T follicular helper cell (primary cell): ENCODE data around the gene NRARP.
"Not testable (repeated sequence)": the region's sequence is repeated elsewhere in the genome, so short reads cannot be mapped to it uniquely, and the experiment has no call there.

Experiments
- DNase-seq: peaks from one replicate; pipeline ENCODE4 v3.0.0-alpha.2; 2020; ENCODE audit warnings: low read depth

Gene NRARP

DNA sequence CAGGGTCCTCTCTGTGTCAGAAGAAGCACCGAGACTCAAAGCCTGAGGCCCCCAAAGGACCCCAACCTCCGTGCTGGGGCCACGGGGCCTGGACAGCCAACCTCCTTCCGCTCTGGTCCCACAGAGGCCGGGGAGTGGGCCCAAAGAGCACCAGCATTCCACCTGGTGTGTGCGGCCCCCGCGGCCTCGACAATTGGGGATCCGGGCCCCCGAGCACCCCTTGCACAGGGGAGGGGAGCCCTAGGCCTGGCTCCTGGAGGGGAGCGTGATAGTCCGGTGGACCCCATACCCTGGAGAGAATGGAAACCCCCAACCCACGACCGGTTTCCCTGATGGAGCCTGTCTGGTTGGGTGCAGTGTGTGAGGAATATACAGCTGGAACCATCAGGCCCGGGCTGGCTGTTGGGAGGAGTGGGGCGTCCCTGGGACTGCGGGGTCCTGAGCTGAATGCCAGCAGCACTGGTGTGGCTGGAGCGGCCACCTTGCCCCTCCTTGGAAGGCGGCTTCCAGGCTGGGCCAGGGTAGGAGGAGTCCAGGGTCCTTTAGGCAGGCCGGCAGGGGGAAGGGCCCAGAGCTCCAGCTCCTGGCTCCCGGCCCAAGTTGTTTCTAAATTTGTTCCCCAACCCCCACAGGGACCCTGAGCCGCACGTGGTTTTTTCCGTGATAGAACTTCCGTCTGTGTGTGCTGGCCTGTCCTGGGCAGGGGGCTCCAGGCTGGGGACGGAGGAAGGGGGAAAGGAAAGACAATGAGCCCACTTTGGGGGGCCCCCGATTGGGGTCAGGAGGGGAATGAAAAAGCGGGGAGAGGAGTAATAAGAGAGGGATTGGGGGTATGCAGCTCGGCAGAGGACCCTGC lies 25.4 kb downstream of the NRARP start:
- no peak for DNase-seq

DNA sequence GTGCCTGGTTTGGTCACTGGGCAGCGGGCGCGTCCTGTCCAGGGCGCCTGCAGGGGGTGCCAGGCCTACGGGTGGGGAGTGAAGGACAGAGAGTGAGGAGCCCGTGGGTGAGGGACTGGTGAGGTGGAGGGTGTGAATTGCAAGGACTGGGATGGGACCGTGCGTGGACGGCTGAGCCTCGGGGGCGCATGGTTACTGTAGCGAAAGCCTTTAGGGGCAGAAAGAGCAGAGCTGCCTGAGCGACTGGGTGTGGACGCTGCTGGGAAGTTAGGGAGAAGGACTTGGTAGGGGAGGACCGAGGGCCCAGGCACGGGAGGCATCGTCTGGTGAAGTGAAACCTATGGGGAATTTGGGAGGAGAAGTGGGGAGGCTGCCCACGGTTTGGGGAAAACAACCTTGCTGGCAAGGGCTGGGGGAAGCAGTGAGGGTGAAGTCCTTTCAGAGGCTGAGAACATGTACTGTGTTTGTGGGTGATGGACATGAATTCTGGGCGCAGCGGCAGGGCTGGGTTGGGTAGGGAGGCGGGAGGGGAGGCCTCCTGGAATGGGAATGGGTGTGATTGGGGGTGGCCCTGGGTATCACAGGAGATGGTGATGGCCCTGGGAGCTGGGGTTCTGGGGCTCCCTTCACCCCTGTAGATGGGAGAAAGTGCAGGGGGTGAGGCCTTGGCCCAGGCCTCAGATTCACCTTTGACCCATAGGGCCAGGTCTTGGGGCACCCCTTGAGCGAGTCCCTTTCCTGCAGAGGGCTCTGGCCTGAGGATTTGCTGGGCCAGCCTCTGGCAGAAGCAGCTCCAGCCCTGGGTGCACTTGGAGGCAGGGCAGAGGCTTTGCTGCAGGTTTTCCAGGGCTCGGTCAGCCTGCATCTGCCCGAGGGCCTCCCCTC lies 26.2 kb downstream of the NRARP start:
- DNase-seq: no peak

DNA sequence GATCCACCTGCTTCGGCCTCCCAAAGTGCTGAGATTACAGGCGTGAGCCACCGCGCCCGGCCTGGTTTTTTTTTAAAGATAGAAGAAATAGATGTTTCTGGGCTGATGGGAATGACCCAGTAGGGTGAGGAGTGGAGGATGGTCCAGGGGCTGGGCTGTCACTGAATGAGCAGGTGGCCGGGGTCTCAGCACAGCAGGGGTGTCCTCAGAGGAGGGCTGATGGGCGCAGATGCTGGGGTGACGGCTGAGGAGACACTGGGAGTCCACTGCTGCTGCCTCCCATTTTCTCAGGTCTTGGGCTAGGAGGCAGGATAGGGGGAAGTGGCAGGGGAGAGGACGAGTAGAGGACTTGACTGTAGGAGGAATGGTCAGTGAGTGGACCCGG lies 26.9 kb downstream of the NRARP start:
- no peak for DNase-seq

DNA sequence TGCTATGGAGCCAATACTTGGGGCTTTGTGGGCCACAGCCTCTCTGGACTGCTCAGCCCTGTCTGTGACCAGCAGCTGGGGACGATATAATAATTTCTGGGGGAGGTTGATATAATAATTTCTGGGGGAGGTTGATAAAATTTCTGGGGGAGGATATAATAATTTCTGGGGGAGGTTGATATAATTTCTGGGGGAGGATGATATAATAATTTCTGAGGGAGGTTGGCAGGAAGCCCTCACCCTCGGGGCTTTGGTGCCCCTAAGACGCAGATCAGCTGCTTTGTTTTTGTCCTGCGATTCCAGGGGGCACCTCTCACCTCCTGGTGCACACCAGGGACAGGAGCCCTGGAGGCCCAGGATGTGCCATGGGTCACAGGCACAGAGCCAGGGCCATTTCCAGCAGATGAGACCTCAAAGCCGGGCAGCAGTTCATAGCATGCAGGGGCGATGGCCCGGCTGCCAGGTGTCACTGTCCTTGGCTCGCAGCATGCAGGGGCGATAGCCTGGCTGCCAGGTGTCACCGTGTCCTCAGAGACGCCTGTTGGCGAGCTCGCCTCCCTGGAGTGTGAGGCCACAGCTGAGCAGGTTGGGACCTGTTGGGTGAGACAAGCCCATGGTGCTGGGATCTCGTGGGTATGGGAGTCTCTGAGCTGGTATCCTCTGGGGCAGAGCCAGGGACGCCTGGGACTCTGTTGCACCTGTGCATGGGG lies 28.3 kb downstream of the NRARP start:
- DNase-seq: no peak

DNA sequence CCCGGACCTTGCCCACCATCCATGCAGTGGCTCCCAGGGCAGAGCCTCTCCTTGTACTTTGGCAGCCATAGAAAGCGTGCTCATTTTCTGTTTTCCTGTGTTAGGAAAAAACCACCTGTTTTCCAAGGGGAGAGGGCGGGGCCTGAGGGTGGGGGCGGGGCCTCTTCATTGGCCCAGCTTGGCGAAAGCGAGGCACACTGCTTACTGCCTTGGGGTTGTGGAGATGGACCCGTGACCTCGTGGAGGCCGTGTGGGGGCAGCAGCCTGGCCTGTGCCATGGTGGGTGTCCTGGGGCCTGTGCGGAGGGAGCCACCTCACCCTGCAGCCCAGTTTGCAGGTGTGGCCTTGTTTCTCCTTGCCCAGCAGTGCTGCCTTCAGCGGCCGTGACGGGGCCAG lies 29.0 kb downstream of the NRARP start:
- no peak for DNase-seq

DNA sequence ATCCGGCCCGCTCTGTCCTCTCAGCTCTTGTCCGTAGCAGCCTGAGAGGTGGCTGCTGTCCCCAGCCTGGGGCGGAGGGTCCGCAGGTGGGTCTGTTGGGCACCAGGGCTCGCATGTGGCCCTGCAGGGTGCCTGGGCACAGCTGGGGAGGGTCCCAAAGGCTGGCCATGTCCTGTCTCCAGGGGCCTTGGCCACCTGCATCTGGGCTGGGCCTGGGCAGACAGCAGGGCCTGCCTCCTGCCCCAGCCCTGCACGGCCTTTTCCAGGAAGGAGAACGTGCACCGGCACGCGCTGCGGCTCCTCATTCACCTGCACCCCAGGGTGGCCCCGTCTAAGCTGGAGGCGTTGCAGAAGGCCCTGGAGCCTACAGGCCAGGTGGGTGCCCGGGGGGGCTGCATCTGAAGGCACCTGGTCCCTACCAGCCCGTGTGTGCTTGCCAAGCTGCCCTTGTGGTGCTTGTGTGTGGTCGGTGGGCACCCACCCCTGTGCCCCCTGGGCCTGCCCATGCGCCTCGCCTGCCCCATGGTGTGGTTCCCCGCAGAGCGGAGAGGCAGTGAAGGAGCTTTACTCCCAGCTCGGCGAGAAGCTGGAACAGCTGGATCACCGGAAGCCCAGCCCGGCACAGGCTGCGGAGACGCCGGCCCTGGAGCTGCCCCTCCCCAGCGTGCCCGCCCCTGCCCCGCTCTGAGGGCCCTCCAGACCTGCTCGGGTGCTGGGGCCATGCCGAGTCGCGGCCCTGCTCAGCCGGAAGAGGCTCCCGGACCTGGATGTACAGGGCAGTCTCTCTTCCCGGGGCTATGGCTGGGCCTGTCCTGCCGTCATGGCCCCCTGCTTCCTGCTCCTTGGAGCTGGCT lies 29.6 kb downstream of the NRARP start:
- DNase-seq: no peak

DNA sequence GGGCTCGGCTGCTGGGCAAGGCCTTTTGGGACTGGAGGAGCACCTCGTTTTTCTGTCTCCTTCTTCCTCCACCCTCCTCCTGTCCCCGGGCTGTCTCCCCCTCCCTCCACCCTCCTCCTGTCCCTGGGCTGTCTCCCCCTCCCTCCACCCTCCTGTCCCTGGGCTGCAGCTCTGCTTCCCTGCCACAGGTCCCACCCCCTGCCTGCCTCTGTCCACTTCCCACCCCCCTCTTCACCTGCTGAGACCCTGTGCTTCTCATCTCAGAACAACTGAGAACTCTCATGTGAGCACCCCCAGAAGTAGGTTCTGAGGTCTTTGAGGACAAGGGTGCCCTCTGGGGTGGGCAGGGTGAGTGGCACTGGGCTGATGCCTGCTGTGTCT lies 30.4 kb downstream of the NRARP start:
- no peak for DNase-seq

DNA sequence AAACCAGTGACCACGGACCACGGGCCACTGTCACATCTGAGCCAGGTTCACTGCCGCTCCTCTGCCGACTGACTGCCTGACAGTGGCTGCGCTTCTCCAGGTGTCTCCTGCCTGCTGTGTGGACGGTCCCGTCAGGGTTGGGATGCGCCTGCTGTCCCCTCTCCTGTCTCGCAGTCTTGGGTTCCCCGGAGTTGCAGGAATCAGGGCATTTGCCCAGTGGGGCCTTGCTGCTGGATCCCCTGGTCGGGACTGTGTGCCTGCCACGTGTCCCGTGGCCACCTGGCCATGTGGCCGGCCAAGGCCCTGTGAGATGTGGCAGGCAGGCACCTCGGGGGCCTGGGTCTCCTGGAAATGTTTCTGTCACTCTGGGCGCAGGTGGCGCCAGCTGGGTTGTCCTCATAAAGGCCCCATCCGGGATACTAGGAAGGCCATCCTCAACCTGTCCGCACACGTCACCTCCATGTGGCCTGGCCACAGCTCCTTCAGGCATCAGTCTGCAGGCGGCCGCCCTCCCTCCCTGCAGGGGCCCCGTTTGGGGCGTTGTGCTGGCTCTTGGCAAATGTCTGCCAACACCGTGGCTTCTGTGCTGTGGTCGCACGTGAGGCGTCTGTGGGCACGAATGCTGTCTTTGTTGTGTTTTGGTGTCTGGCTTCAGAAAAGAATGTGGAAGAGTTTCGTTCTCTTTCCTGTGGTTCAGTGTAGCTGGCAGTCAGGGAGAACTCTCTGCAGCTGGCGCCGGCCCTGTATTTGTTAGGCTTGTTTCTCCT lies 31.0 kb downstream of the NRARP start:
- DNase-seq: no peak

DNA sequence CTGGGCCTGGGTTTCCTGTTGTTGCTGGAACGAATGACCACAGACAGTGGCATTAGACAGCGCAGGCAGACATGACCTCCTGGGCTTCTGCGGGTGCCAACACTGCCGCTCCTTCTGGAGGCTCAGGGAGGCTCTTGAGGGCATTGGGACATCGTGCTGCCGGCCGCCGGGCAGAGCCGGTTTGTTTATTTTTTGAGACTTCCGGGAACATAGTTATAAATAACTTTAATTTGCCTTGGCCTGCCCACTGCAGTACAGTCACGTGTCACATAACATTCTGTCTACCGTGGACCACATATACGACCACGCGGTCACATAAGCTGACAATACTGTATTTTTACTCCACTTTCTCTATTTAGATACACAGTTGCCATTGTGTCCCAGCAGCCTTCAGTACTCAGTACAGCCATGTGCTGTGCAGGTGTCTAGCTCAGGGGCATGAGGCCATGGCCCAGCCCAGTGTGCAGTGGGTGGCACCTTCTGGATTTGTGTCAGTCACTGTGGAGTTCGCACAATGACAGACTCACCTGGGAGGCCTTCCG lies 32.8 kb downstream of the NRARP start:
- no peak for DNase-seq

DNA sequence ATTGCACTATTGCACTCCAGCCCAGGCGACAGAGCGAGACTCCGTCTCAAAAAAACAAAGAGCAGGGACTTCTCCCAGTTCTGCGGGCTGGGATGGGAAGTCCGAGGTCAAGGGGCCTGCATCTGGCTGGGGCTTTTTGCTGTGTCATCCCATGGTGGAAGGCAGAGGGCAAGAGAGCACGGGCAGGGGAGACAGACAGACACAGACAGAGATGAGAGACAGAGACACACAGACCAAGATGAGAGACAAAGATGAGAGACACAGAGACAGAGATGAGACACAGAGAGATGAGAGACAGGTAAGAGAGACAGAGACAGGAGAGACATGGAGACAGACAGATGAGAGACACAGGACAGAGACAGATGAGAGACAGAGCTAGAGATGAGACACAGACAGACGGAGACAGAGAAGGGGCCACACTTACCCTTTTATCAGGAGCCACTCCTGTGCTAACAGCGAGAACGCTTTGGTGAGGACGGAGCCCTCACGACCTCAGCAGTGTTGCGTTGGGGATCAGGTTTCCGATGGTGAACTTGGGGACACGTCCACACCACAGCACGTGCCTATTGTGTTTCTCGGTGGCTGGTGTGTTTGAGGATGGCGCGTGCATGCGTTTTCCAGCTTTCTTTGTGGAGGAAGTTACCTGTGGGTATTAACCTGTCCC lies 33.4 kb downstream of the NRARP start:
- DNase-seq: no peak

DNA sequence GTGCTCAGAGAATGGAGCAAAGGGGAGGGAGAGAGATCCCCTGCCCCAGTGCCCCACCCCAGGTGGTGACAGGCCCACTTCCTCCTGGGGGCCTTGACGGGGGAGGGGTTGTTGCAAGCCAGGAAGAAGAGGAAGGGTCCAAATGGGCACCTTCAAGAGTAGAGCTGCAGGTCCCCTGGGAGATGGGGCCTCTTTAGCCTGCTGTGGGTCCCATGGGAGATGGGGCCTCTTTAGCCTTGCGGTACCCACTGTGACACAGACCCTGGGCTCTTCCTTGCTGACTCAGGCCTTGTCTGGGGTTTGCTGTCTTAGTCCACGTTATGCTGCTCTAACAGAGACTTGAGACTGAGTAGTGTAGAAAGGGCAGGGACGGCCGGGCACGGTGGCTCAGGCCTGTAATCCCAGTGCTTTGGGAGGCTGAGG lies 34.1 kb downstream of the NRARP start:
- DNase-seq: no peak

DNA sequence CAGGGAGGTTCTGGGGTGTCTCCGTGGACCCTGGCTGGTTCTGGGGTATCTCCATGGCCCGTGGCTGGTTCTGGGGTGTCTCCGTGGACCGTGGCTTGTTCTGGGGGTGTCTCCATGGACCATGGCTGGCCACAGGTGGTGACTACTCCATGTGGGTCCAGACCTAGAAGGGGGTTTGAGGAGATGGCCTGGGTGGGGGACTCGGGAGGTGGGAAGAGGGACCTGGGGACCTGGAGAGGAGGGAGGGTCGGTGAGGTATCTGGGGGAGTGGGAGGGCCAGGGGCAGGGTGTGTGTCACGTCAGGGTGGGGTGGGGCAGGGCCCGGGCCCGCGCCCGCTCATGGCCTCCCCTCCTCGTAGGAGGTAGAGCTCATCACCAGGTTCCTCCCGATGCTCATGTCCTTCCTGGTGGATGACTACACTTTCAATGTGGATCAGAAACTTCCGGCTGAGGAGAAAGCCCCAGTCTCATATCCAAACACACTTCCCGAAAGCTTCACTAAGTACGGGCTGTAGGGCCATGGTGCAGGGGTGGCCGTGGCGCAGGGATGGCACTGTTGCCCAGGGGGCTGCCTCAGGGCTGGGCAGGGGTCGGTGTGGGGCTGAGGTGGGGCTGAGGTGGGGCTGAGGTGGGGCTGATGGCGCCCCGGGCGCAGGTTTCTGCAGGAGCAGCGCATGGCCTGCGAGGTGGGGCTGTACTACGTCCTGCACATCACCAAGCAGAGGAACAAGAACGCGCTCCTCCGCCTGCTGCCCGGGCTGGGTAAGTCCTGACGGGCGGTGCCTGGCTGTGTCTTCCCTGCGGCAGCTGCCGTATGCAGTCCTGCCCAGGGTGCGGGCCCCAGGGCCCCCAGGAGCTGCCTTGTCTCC lies 35.3 kb downstream of the NRARP start:
- no peak for DNase-seq

DNA sequence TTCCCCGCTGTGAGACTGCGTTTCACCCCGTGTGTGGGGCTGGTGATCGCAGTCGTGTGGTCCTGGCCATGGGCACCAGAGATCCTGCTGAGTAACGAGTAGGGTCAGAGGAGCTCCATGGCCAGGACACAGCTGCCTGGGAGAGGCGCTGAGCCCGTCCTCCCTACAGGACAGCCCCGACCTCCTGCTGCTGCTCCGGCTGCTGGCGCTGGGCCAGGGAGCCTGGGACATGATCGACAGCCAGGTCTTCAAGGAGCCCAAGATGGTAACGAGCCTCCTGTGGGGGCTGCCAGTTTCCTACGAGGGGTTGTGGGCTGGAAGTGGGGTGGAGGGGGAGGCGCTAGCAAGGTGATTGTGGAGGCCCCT lies 35.9 kb downstream of the NRARP start:
- no peak for DNase-seq

DNA sequence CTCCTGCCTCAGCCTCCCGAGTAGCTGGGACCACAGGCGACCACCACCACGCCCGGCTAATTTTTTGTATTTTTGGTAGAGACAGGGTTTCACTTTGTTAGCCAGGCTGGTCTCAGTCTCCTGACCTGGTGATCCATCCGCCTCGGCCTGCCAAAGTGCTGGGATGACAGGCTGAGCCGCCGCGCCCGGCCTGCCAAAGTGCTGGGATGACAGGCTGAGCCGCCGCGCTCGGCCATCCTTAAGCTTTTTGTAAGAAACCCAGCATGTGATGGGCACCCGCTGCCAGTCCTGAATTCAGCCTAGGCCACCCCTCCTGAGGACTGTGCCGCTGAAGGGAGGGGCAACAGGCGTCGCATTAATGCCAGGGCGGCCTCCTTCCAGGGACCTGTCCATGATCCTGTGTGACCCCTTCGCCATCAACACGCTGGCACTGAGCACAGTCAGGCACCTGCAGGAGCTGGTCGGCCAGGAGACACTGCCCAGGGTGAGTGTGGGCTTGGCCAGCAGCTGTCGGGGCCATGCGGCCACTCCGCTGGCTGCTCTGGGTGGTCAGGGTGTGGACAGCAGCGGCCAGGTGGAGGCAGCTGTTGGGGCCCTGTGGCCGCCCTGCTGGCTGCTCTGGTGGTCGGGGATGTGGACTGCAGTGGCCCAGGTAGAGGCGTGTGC lies 36.4 kb downstream of the NRARP start:
- DNase-seq: no peak

DNA sequence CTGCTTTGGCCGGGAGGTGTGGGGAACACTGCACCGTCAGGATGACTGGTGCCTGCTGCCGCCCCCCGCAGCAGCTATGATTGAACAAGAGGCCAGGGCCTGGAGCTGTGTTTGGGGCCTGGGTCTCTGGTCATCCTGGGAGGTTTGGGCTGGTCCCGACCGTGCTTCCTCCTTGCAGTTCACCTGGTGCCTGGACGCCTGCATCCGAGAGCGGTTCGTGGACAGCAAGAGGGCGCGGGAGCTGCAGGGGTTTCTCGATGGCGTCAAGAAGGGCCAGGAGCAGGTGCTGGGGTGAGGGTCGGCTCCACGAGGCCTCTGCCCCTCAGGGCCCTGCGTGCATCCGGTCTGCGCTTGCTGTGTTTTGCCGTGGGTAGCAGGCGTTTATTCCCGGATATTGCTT lies 38.0 kb downstream of the NRARP start:
- no peak for DNase-seq

DNA sequence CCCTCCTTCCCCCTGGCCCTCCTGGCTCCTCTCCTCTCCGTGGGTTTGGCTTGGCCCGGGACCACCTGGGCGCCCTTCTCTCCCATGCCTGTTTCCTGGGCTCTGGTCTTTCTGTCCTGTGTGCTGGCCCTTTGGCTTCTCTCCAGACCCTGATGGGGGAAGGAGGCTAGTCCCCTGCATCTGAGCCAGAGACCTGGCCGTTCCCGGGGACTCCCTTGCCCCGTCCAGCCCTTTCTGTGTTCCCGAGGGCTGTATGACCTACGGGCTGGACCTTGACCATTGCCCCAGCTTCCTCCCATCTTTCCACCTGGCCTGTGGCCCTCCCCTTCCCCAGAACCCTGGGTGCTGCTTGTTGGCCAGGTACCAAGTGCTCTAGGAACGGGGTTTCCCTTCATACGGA lies 38.6 kb downstream of the NRARP start:
- no peak for DNase-seq

DNA sequence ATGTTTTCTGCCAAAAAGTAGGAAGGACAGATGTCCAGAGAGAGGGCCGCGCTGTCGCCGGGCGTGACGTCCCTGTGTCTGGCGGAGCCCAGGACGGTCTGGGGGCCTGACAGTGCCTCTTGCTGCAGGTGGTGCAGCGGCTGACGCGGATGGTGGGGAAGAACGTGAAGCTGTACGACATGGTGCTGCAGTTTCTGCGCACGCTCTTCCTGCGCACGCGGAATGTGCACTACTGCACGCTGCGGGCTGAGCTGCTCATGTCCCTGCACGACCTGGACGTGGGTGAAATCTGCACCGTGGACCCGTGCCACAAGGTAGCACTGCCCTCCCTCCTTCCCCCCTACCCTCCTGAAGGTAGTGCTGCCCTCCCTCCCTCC lies 39.2 kb downstream of the NRARP start:
- no peak for DNase-seq

DNA sequence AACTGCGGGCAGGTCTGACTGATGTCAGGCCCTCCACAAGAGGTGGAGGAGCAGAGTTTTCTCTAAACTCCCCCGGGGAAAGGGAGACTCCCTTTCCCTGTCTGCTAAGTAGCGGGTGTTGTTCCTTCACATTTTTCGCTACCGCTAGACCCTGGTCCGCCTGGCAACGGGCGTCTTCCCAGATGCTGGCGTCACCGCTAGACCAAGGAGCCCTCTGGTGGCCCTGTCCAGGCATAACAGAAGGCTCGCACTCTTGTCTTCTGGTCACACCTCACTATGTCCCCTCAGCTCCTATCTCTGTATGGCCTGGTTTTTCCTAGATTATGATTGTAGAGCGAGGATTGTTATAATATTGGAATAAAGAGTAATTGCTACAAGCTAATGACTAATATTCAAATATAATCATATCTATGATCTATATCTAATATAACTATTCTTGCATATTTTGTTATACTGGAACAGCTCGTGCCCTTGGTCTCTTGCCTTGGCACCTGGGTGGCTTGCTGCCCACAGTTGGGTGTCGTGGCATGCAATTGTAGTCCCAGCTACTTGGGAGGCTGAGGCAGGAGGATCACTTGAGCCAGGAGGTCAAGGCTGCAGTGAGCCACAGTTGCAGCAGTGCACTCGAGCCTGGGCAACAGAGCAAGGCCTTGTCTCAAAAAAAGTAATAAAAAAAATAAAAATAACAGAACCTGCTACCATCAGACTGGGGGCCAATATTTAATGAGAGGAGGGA lies 39.7 kb downstream of the NRARP start:
- DNase-seq: not testable (repeated sequence)
